HepG2 (cell line): Measurements from ENCODE around the gene TBC1D5. TPM values are rescaled to one million over a fixed set of nuclear protein-coding genes. Genes with fewer than 3 reads are reported as not detected.

Experiments used
- ATAC-seq: fragments of 200-7000 bp; cut with Tn5 transposase; 3 replicates; pipeline ENCODE4 v1.9.1; 2020; ENCODE audit warnings: mild to moderate bottlenecking, moderate library complexity
- BruUV-seq: library from RNA; stranded (reverse); fragments of 400-500 nt; replicated peaks from 2 replicates; lab custom pipeline; 2021; lab: Mats Ljungman, UMichigan
- CTCF ChIA-PET: fragments of 300-600 bp; formaldehyde crosslinking; extraction: SDS; loops from one replicate; lab custom pipeline; 2021; ENCODE audit warnings: low total read pairs, inconsistent platforms, low intra/inter-chr PET ratio; lab: Yijun Ruan, JAX
- POLR2A ChIA-PET: fragments of 350-600 bp; sonication (Branson Sonifier 250); formaldehyde crosslinking; loops from one replicate; lab custom pipeline; 2020; ENCODE audit warnings: antibody characterized with exemption, inconsistent platforms; lab: Yijun Ruan, JAX
- DNase-seq: peaks from one replicate; pipeline ENCODE4 v3.0.0-alpha.2; 2015; ENCODE audit warnings: low spot score
- FAIRE-seq: peaks from 3 replicates; lab custom pipeline; 2011; peaks lifted over from hg19 to GRCh38; lab: Jason Lieb, UNC
- H2AFZ ChIP-seq: one replicate; pipeline ENCODE4 v1.6.1; 2011; ENCODE audit warnings: low read length, inconsistent platforms
- H3K27ac ChIP-seq: fragments of 300-600 bp; 3 replicates; pipeline ENCODE4 v1.8.0; 2011; ENCODE audit warnings: mixed run types, mild to moderate bottlenecking, mixed read lengths, low read length, inconsistent platforms; ENCODE audit not compliant: insufficient read depth; ENCODE audit errors: extremely low read length
- H3K27me3 ChIP-seq, 2 experiments: fragments of 200-600 bp in 1 of 2; 2 replicates in 1 of 2; 3 replicates in 1 of 2; pipeline versions ENCODE4 v1.6.0 to v1.8.0; 2011; ENCODE audit warnings: low read length in 2 of 2, mild to moderate bottlenecking in 2 of 2, moderate library complexity in 2 of 2, inconsistent platforms in 1 of 2; ENCODE audit not compliant: insufficient read depth in 2 of 2, control insufficient read depth in 1 of 2
- H3K36me3 ChIP-seq, 2 experiments: fragments of 200-600 bp in 1 of 2; replicated peaks in 1 of 2; 2 replicates in 1 of 2; 3 replicates in 1 of 2; pipeline versions ENCODE4 v1.5.1 to v1.8.0; 2011; ENCODE audit warnings: low read length in 2 of 2, inconsistent platforms in 1 of 2; ENCODE audit not compliant: insufficient read depth in 2 of 2, control insufficient read depth in 1 of 2
- H3K4me1 ChIP-seq: 2 replicates; pipeline ENCODE4 v1.5.1; 2012; ENCODE audit warnings: low read length, inconsistent platforms; ENCODE audit not compliant: insufficient read depth
- H3K4me2 ChIP-seq: 2 replicates; pipeline ENCODE4 v1.6.0; 2011; ENCODE audit warnings: low read depth, low read length, inconsistent platforms
- H3K4me3 ChIP-seq, 3 experiments: fragments of 200-600 bp in 1 of 3; sonication (generic), shearing (Covaris generic) in 1 of 3; replicated peaks in 1 of 3; 2 replicates each; pipeline ENCODE4 v1.5.1; 2011 to 2016; ENCODE audit warnings: low read length in 3 of 3, inconsistent platforms in 2 of 3, low read depth in 2 of 3, mild to moderate bottlenecking in 2 of 3, control low read depth in 1 of 3, mixed read lengths in 1 of 3; ENCODE audit not compliant: insufficient read depth in 1 of 3
- H3K79me2 ChIP-seq: one replicate; pipeline ENCODE4 v1.6.1; 2011; ENCODE audit warnings: low read length, inconsistent platforms; ENCODE audit not compliant: insufficient read depth
- H3K9ac ChIP-seq: 2 replicates; pipeline ENCODE4 v1.6.0; 2011; ENCODE audit warnings: mild to moderate bottlenecking, low read depth, low read length, inconsistent platforms; ENCODE audit not compliant: insufficient read depth
- H3K9me3 ChIP-seq: 2 replicates; pipeline ENCODE4 v1.5.1; 2012; ENCODE audit warnings: mild to moderate bottlenecking, low read length
- H4K20me1 ChIP-seq: 2 replicates; pipeline ENCODE4 v1.6.0; 2011; ENCODE audit warnings: inconsistent platforms, mild to moderate bottlenecking, low read length, moderate library complexity; ENCODE audit not compliant: insufficient read depth
- ARID4A ChIP-seq: sonication (generic); formaldehyde crosslinking; IDR thresholded peaks from 2 replicates; pipeline ENCODE4 v1.5.0; 2020; ENCODE audit warnings: mild to moderate bottlenecking, missing genetic modification reagents, borderline replicate concordance
- CREBL2 ChIP-seq: sonication (generic); formaldehyde crosslinking; IDR thresholded peaks from 2 replicates; pipeline ENCODE4 v1.8.1; 2023; ENCODE audit warnings: missing genetic modification reagents, mild to moderate bottlenecking, borderline replicate concordance
- EHMT2 ChIP-seq: fragments of 200-600 bp; sonication (generic); IDR thresholded peaks from 2 replicates; pipeline ENCODE4 v1.7.0; 2017; ENCODE audit warnings: antibody characterized with exemption, low read depth, low read length, borderline replicate concordance
- IKZF1 ChIP-seq: fragments of 450-650 bp; IDR thresholded peaks from 2 replicates; pipeline ENCODE4 v1.7.1; 2016
- KLF15 ChIP-seq: sonication (generic); formaldehyde crosslinking; IDR thresholded peaks from 2 replicates; pipeline ENCODE4 v1.8.1; 2023; ENCODE audit warnings: borderline replicate concordance, mild to moderate bottlenecking, inconsistent platforms, missing genetic modification reagents, mixed read lengths
- PHF21A ChIP-seq: sonication (generic); formaldehyde crosslinking; IDR thresholded peaks from 2 replicates; pipeline ENCODE4 v1.5.0; 2020; ENCODE audit warnings: mild to moderate bottlenecking, missing genetic modification reagents
- POLR2A ChIP-seq, 2 experiments: IDR thresholded peaks; 2 replicates each; pipeline ENCODE4 v1.6.1; 2011; ENCODE audit warnings: low read depth in 2 of 2, low read length in 2 of 2, mild to moderate bottlenecking in 1 of 2, moderate library complexity in 1 of 2; ENCODE audit not compliant: insufficient read depth in 1 of 2
- RARG ChIP-seq: sonication (generic); formaldehyde crosslinking; IDR thresholded peaks from 2 replicates; pipeline ENCODE4 v1.4.0; 2020; ENCODE audit warnings: low read depth, mild to moderate bottlenecking, missing genetic modification reagents
- SIN3B ChIP-seq: fragments of 150-350 bp; IDR thresholded peaks from 2 replicates; pipeline ENCODE4 v1.6.1; 2014; ENCODE audit warnings: low read length
- SMC3 ChIP-seq: IDR thresholded peaks from 2 replicates; pipeline ENCODE4 v1.6.1; 2011; ENCODE audit warnings: low read length, improper control_type of control experiment
- ZNF12 ChIP-seq: sonication (generic); formaldehyde crosslinking; IDR thresholded peaks from 2 replicates; pipeline ENCODE4 v1.5.0; 2020; ENCODE audit warnings: missing genetic modification reagents
- ZNF136 ChIP-seq: sonication (generic); formaldehyde crosslinking; IDR thresholded peaks from 2 replicates; pipeline ENCODE4 v1.8.1; 2022; ENCODE audit warnings: low read depth, mild to moderate bottlenecking, moderate library complexity, missing genetic modification reagents
- ZNF432 ChIP-seq: sonication (generic); formaldehyde crosslinking; IDR thresholded peaks from 2 replicates; pipeline ENCODE4 v1.5.0; 2020; ENCODE audit warnings: missing genetic modification reagents, mild to moderate bottlenecking, borderline replicate concordance
- ZNF598 ChIP-seq: sonication (generic); formaldehyde crosslinking; IDR thresholded peaks from 2 replicates; pipeline ENCODE4 v1.5.1; 2020; ENCODE audit warnings: mild to moderate bottlenecking, missing genetic modification reagents, borderline replicate concordance
- ZNF746 ChIP-seq: sonication (generic); formaldehyde crosslinking; IDR thresholded peaks from 2 replicates; pipeline ENCODE4 v1.8.0; 2022; ENCODE audit warnings: mild to moderate bottlenecking, missing genetic modification reagents
- ZSCAN5A ChIP-seq: sonication (generic); formaldehyde crosslinking; IDR thresholded peaks from 2 replicates; pipeline ENCODE4 v1.8.0; 2022; ENCODE audit warnings: mild to moderate bottlenecking, missing genetic modification reagents, borderline replicate concordance
- in situ Hi-C: cut with HindIII; loops from 2 replicates; pipeline ENCODE4 v1.10.0; 2017; ENCODE audit warnings: low pct_unique_long_range_greater_than_20kb; ENCODE audit not compliant: extremely low pct_ligation_motif_present
- intact Hi-C: fragments of 100-400 bp; cut with micrococcal nuclease; formaldehyde crosslinking; loops from one replicate; pipeline ENCODE4 v1.10.0; 2022; ENCODE audit not compliant: unreplicated experiment
- polyA plus RNA-seq, 8 experiments: library from polyadenylated mRNA; depleted of rRNA in 3 of 8; stranded (reverse) in 7 of 8; unstranded in 1 of 8; fragments of >200 nt; fragmentation: Illumina TruSeq in 4 of 8; extraction: Trizol in 4 of 8; gene quantifications; 2 replicates each; pipeline versions ENCODE4 v1.2.1 to v1.2.3, GENCODE V29; 2011 to 2016; ENCODE audit warnings: low read depth in 4 of 8, missing spikeins in 1 of 8, mixed read lengths in 1 of 8; ENCODE audit not compliant: insufficient read depth in 1 of 8
- total RNA-seq, 5 experiments: library from RNA; depleted of rRNA; stranded (reverse); fragments of >200 nt; fragmentation: Illumina TruSeq; extraction: Trizol; gene quantifications; 2 replicates each; pipeline ENCODE4 v1.2.3, GENCODE V29; 2016; ENCODE audit warnings: low read depth in 1 of 5

Gene TBC1D5
- total and polyA plus RNA-seq, 2 of the 13 experiments (the other 11 are each of a cell fraction or from before 2014, with no cell fraction given), result 19.2 to 33.3 TPM

- Histone ChIP-seq H3K27ac (no peak overlapping the region), H3K27me3 (no peaks in the 10 kb centered on the region), H2AFZ (no peak overlapping the region), H3K9me3 (no peaks in the 10 kb centered on the region), H3K4me3 (no peak overlapping the region), H3K79me2 (no peaks in the 10 kb centered on the region), H4K20me1 (no peaks in the 10 kb centered on the region), H3K36me3 (no peaks in the 10 kb centered on the region), H3K9ac (no peak overlapping the region), H3K4me1 (no peaks in the 10 kb centered on the region), H3K4me2 (no peak overlapping the region)
- ATAC-seq (no peak), DNase-seq (no peak), FAIRE-seq (no peak)
- in situ Hi-C loops, result no loop called here
- no TSS peak for BruUV-seq
- POLR2A ChIA-PET, result no interaction called here
- CTCF ChIA-PET, result no interaction called here
- TF ChIP-seq SIN3B (no peak), ZNF746 (no peak), ZSCAN5A (no peak), PHF21A (no peak), SMC3 (no peak), ZNF136 (CRISPR knock-in tag) (no peak), RARG (CRISPR knock-in tag) (no peak), ZNF12 (no peak), IKZF1 (no peak), ZNF432 (CRISPR knock-in tag) (no peak), ZNF598 (CRISPR knock-in tag) (no peak), EHMT2 (no peak), CREBL2 (CRISPR knock-in tag) (no peak), KLF15 (CRISPR knock-in tag) (no peak), POLR2A (IDR thresholded peaks at IDR 0.05; ENCODE audit: insufficient read depth in 1 of 2, low read depth in 2 of 2, low read length in 2 of 2) (no peak), ARID4A (no peak)
- intact Hi-C loops, result no loop called here
These were observed 236.6 kb downstream of the TBC1D5 start for GRCh38 chr3:17505856-17506255.
